H9 (cell line): ENCODE data around the gene CEP350. TPM values are rescaled to one million over a fixed set of nuclear protein-coding genes. Genes with fewer than 3 reads are reported as not detected.

Experiments
- DNase-seq: peaks from one replicate; pipeline ENCODE4 v3.0.0-alpha.2; 2017
- H2AFZ ChIP-seq: one replicate; pipeline ENCODE4 v1.6.1; 2013; ENCODE audit warnings: mild to moderate bottlenecking, low read length, control low read depth, moderate library complexity
- H2AK5ac ChIP-seq: 2 replicates; pipeline ENCODE4 v1.6.1; 2013; ENCODE audit warnings: low read length, control low read depth, mixed read lengths; ENCODE audit not compliant: insufficient read length
- H2BK120ac ChIP-seq: one replicate; pipeline ENCODE4 v1.6.1; 2013; ENCODE audit warnings: low read depth, mild to moderate bottlenecking, low read length, control low read depth, inconsistent platforms; ENCODE audit not compliant: poor library complexity, severe bottlenecking
- H2BK12ac ChIP-seq: 2 replicates; pipeline ENCODE4 v1.6.1; 2013; ENCODE audit warnings: low read length, control low read depth, mixed read lengths, low read depth; ENCODE audit not compliant: insufficient read length
- H2BK15ac ChIP-seq: 2 replicates; pipeline ENCODE4 v1.6.1; 2013; ENCODE audit warnings: low read depth, low read length, control low read depth
- H2BK20ac ChIP-seq: one replicate; pipeline ENCODE4 v1.6.1; 2013; ENCODE audit warnings: low read depth, mild to moderate bottlenecking, low read length, control low read depth, inconsistent platforms; ENCODE audit not compliant: poor library complexity, severe bottlenecking
- H2BK5ac ChIP-seq: 2 replicates; pipeline ENCODE4 v1.6.1; 2013; ENCODE audit warnings: low read length, control low read depth, mixed read lengths; ENCODE audit not compliant: insufficient read length
- H3K14ac ChIP-seq: 2 replicates; pipeline ENCODE4 v1.6.1; 2013; ENCODE audit warnings: low read length, control low read depth; ENCODE audit not compliant: insufficient read depth
- H3K18ac ChIP-seq: 2 replicates; pipeline ENCODE4 v1.6.1; 2013; ENCODE audit warnings: low read depth, mild to moderate bottlenecking, mixed read lengths, low read length, control low read depth; ENCODE audit not compliant: insufficient read length
- H3K23ac ChIP-seq: 2 replicates; pipeline ENCODE4 v1.6.1; 2013; ENCODE audit warnings: low read length, control low read depth, mixed read lengths, low read depth; ENCODE audit not compliant: insufficient read length
- H3K23me2 ChIP-seq: 2 replicates; pipeline ENCODE4 v1.6.1; 2013; ENCODE audit warnings: low read depth, mild to moderate bottlenecking, mixed read lengths, low read length, control low read depth; ENCODE audit not compliant: insufficient read length, poor library complexity, severe bottlenecking
- H3K27ac ChIP-seq: 2 replicates; pipeline ENCODE4 v1.5.1; 2013; ENCODE audit warnings: low read length, control low read depth, mixed read lengths, low read depth; ENCODE audit not compliant: insufficient read length
- H3K27me3 ChIP-seq: 2 replicates; pipeline ENCODE4 v1.6.1; 2013; ENCODE audit warnings: low read length, control low read depth, inconsistent platforms; ENCODE audit not compliant: insufficient read depth
- H3K4ac ChIP-seq: 2 replicates; pipeline ENCODE4 v1.6.1; 2013; ENCODE audit warnings: low read depth, mild to moderate bottlenecking, control low read depth, inconsistent platforms, low read length, moderate library complexity
- H3K4me1 ChIP-seq: 2 replicates; pipeline ENCODE4 v1.6.1; 2013; ENCODE audit warnings: low read length, control low read depth, inconsistent platforms; ENCODE audit not compliant: insufficient read depth
- H3K4me2 ChIP-seq: 2 replicates; pipeline ENCODE4 v1.6.1; 2013; ENCODE audit warnings: low read length, control low read depth, mixed read lengths; ENCODE audit not compliant: insufficient read length, insufficient read depth
- H3K56ac ChIP-seq: 2 replicates; pipeline ENCODE4 v1.6.1; 2013; ENCODE audit warnings: low read depth, mild to moderate bottlenecking, mixed read lengths, low read length, control low read depth; ENCODE audit not compliant: insufficient read length
- H3K79me1 ChIP-seq: 2 replicates; pipeline ENCODE4 v1.6.1; 2013; ENCODE audit warnings: low read depth, mild to moderate bottlenecking, moderate library complexity, low read length, control low read depth, inconsistent platforms; ENCODE audit not compliant: insufficient read depth, poor library complexity, severe bottlenecking
- H3K79me2 ChIP-seq: 2 replicates; pipeline ENCODE4 v1.6.1; 2013; ENCODE audit warnings: low read length, control low read depth, inconsistent platforms; ENCODE audit not compliant: insufficient read depth
- H3K9ac ChIP-seq: 2 replicates; pipeline ENCODE4 v1.6.1; 2013; ENCODE audit warnings: low read length, control low read depth, mixed read lengths; ENCODE audit not compliant: insufficient read length; ENCODE audit errors: extremely low read depth
- H3K9me3 ChIP-seq: one replicate; pipeline ENCODE4 v1.6.1; 2013; ENCODE audit warnings: low read depth, low read length, inconsistent platforms; ENCODE audit not compliant: control insufficient read depth
- H3T11ph ChIP-seq: one replicate; pipeline ENCODE4 v1.6.1; 2013; ENCODE audit warnings: mild to moderate bottlenecking, low read length, control low read depth, inconsistent platforms
- H4K20me1 ChIP-seq: one replicate; pipeline ENCODE4 v1.6.1; 2013; ENCODE audit not compliant: control insufficient read depth, insufficient read length, insufficient read depth
- H4K5ac ChIP-seq: 2 replicates; pipeline ENCODE4 v1.6.1; 2013; ENCODE audit warnings: low read depth, mild to moderate bottlenecking, mixed read lengths, low read length, control low read depth; ENCODE audit not compliant: insufficient read length
- H4K8ac ChIP-seq: replicated peaks from 2 replicates; pipeline ENCODE4 v1.6.1; 2013; ENCODE audit warnings: low read length, control low read depth, mixed read lengths, low read depth; ENCODE audit not compliant: insufficient read length
- H4K91ac ChIP-seq: 2 replicates; pipeline ENCODE4 v1.6.1; 2013; ENCODE audit warnings: low read depth, mild to moderate bottlenecking, moderate library complexity, mixed read lengths, low read length, control low read depth; ENCODE audit not compliant: insufficient read length
- H3K27ac Mint-ChIP-seq, 3 experiments: 2 replicates in 2 of 3; 3 replicates in 1 of 3; pipeline ENCODE4 v1.8.0; 2020 to 2021; ENCODE audit warnings: mixed read lengths in 3 of 3, mild to moderate bottlenecking in 1 of 3, moderate library complexity in 1 of 3
- H3K27me3 Mint-ChIP-seq: 2 replicates; pipeline ENCODE4 v1.8.0; 2021; ENCODE audit warnings: low read depth, mild to moderate bottlenecking, moderate library complexity, mixed read lengths
- H3K36me3 Mint-ChIP-seq, 3 experiments: 2 replicates in 2 of 3; 3 replicates in 1 of 3; pipeline ENCODE4 v1.8.0; 2020 to 2021; ENCODE audit warnings: low read depth in 3 of 3, mixed read lengths in 3 of 3; ENCODE audit not compliant: insufficient read depth in 1 of 3
- H3K4me1 Mint-ChIP-seq, 2 experiments: 2 replicates each; pipeline ENCODE4 v1.8.0; 2020; ENCODE audit warnings: mixed read lengths in 2 of 2
- H3K4me3 Mint-ChIP-seq, 2 experiments: 2 replicates in 1 of 2; 3 replicates in 1 of 2; pipeline ENCODE4 v1.8.0; 2020 to 2021; ENCODE audit warnings: mild to moderate bottlenecking in 2 of 2, mixed read lengths in 2 of 2, moderate library complexity in 1 of 2
- H3K9me3 Mint-ChIP-seq, 2 experiments: 2 replicates in 1 of 2; 3 replicates in 1 of 2; pipeline ENCODE4 v1.8.0; 2020; ENCODE audit warnings: mild to moderate bottlenecking in 2 of 2, mixed read lengths in 2 of 2, moderate library complexity in 1 of 2
- CTCF ChIP-seq: fragments of 200-600 bp; sonication (generic); conservative IDR thresholded peaks from 3 replicates; pipeline ENCODE4 v1.8.0; 2021; ENCODE audit warnings: antibody characterized with exemption, mild to moderate bottlenecking
- WGBS: extraction: QIAGEN DNeasy Blood & Tissue Kit; methylation state at CpG from one replicate; pipeline ENCODE4 v1.1.7; 2013; ENCODE audit warnings: missing lambda C conversion rate, low lambda C conversion rate, mixed read lengths; ENCODE audit not compliant: insufficient read length; ENCODE audit errors: extremely low coverage; 5-methylcytosine and 5-hydroxymethylcytosine counted together
- total RNA-seq: library from RNA; stranded (reverse); gene quantifications from 2 replicates; pipeline ENCODE4 v1.2.1, GENCODE V29; 2021

The CEP350 gene
- total RNA-seq, 1 experiment from 2014 or later, result 39.2 TPM

DNA sequence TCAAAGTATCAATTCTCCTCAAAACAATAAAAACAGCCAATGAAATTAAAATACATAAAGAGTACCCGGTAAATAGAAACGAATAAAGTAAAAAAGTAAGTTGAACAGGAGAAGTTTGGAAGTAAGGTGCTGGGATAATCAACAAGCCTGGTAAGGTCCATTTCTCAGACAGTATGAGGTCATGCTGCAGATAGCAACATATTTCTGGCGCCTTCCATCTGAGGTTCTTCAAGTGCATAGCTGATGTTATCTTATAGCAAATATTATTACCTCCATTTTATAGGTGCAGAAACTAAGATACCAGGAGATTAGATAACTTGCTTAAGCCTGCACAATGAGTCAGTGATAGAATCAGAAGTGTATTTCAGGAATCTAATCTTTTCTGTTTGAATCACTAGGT, 23.7 kb upstream of the CEP350 start:
- Histone ChIP-seq H2AFZ (no peak overlapping the region), H3K9ac (no peak overlapping the region), H4K5ac (no peak overlapping the region), H2BK15ac (no peak overlapping the region), H3K4me2 (no peak overlapping the region), H3K18ac (no peak overlapping the region), H3K56ac (no peak overlapping the region), H2BK12ac (no peak overlapping the region), H3K4me1 (no peaks in the 10 kb centered on the region), H4K8ac (no peak overlapping the region), H3T11ph (no peak overlapping the region), H3K4ac (no peak overlapping the region), H4K91ac (no peak overlapping the region), H2BK120ac (no peak overlapping the region), H4K20me1 (no peaks in the 10 kb centered on the region), H2BK5ac (no peak overlapping the region), H2AK5ac (no peak overlapping the region), H3K79me2 (no peaks in the 10 kb centered on the region), H3K79me1 (no peaks in the 10 kb centered on the region), H3K23me2 (no peaks in the 10 kb centered on the region), H3K27ac (no peak overlapping the region), H3K9me3 (no peaks in the 10 kb centered on the region), H3K27me3 (no peaks in the 10 kb centered on the region), H2BK20ac (no peak overlapping the region), H3K14ac (no peak overlapping the region), H3K23ac (no peak overlapping the region)
- Mint-ChIP-seq H3K9me3 (no peaks in the 10 kb centered on the region), H3K27ac (no peak overlapping the region), H3K27me3 (no peaks in the 10 kb centered on the region), H3K4me1 (no peaks in the 10 kb centered on the region), H3K4me3 (no peak overlapping the region), H3K36me3 (no peaks in the 10 kb centered on the region)
- no peak for TF ChIP-seq CTCF
- DNase-seq, result no peak
- WGBS, result no CpG with 5 or more reads among the region's 3 CpGs
